SU-DHL-6 (cell line): ENCODE data around the gene NFIX.

Experiments used
- H2AFZ ChIP-seq: fragments of 200-600 bp; sonication (generic); 2 replicates; pipeline ENCODE4 v1.6.1; 2014; ENCODE audit warnings: low read depth, mild to moderate bottlenecking, moderate library complexity, mixed read lengths, antibody characterized with exemption, low read length; ENCODE audit not compliant: severe bottlenecking
- H3F3A ChIP-seq: fragments of 200-600 bp; shearing (Covaris generic); 2 replicates; pipeline ENCODE4 v1.6.0; 2016; ENCODE audit warnings: antibody characterized with exemption, mild to moderate bottlenecking; ENCODE audit not compliant: insufficient read depth
- H3K27ac ChIP-seq: fragments of 200-600 bp; sonication (generic); 2 replicates; pipeline ENCODE4 v1.5.1; 2016; ENCODE audit warnings: low read depth, mild to moderate bottlenecking, low read length, moderate library complexity, mixed read lengths
- H3K27me3 ChIP-seq: fragments of 200-600 bp; sonication (generic), shearing (Covaris generic); 2 replicates; pipeline ENCODE4 v1.6.0; 2014; ENCODE audit warnings: mild to moderate bottlenecking, low read length
- H3K36me3 ChIP-seq: fragments of 200-600 bp; sonication (generic); 2 replicates; pipeline ENCODE4 v1.6.1; 2014; ENCODE audit warnings: mild to moderate bottlenecking, low read length, mixed read lengths
- H3K4me2 ChIP-seq: fragments of 300-600, 200-600 bp; shearing (Covaris generic), sonication (generic); 2 replicates; pipeline ENCODE4 v1.6.0; 2014; ENCODE audit warnings: low read length, low read depth, mild to moderate bottlenecking; ENCODE audit not compliant: poor library complexity, severe bottlenecking
- H3K4me3 ChIP-seq: fragments of 200-600 bp; sonication (generic); 2 replicates; pipeline ENCODE4 v1.5.1; 2014; ENCODE audit warnings: antibody characterized with exemption, low read length, mild to moderate bottlenecking, mixed read lengths; ENCODE audit not compliant: insufficient read depth, poor library complexity, severe bottlenecking
- H3K79me2 ChIP-seq: fragments of 200-600 bp; sonication (generic); 2 replicates; pipeline ENCODE4 v1.6.1; 2014; ENCODE audit warnings: mild to moderate bottlenecking, low read length, moderate library complexity; ENCODE audit not compliant: insufficient read depth
- H3K9ac ChIP-seq: fragments of 200-600 bp; sonication (generic); 2 replicates; pipeline ENCODE4 v1.7.0; 2014; ENCODE audit warnings: mild to moderate bottlenecking, low read length
- H3K9me2 ChIP-seq: fragments of 200-600 bp; sonication (generic); replicated peaks from 2 replicates; pipeline ENCODE4 v1.6.1; 2014; ENCODE audit warnings: low read length; ENCODE audit not compliant: insufficient read depth
- H3K9me3 ChIP-seq: fragments of 200-600 bp; sonication (generic); 2 replicates; pipeline ENCODE4 v1.6.1; 2014; ENCODE audit warnings: low read length, mixed read lengths; ENCODE audit not compliant: insufficient read depth
- H4K20me1 ChIP-seq: fragments of 200-600 bp; sonication (generic); 2 replicates; pipeline ENCODE4 v1.6.1; 2014; ENCODE audit warnings: low read depth, mild to moderate bottlenecking, antibody characterized with exemption, low read length, moderate library complexity, mixed read lengths
- CTCF ChIP-seq: fragments of 200-600 bp; sonication (generic); IDR thresholded peaks from one replicate; pipeline ENCODE4 v1.5.1; 2017; ENCODE audit warnings: antibody characterized with exemption, mild to moderate bottlenecking, low read length, moderate library complexity; ENCODE audit not compliant: insufficient read depth, poor library complexity, severe bottlenecking
- EZH2phosphoT487 ChIP-seq: fragments of 200-600 bp; sonication (generic), shearing (Covaris generic); conservative IDR thresholded peaks from 2 replicates; pipeline ENCODE4 v1.6.1; 2018; ENCODE audit warnings: mild to moderate bottlenecking, antibody characterized with exemption, low read length, moderate library complexity, mixed read lengths

Gene NFIX

GRCh38 chr19:13040232-13040947 is 45.1 kb downstream of the NFIX start:
- no peaks in the 10 kb centered on the region for H3F3A ChIP-seq
- H3K9me2 ChIP-seq = no peaks in the 10 kb centered on the region
- TF ChIP-seq CTCF = no peak
- TF ChIP-seq EZH2phosphoT487 = no peak
- no peaks in the 10 kb centered on the region for H3K9me3 ChIP-seq
- no peaks in the 10 kb centered on the region for H3K79me2 ChIP-seq
- H3K27me3 ChIP-seq = no peaks in the 10 kb centered on the region
- no peak overlapping the region for H3K4me2 ChIP-seq
- H2AFZ ChIP-seq = no peak overlapping the region
- no peak overlapping the region for H3K9ac ChIP-seq
- H3K36me3 ChIP-seq = no peaks in the 10 kb centered on the region
- no peak overlapping the region for H3K27ac ChIP-seq
- no peak overlapping the region for H3K4me3 ChIP-seq
- no peaks in the 10 kb centered on the region for H4K20me1 ChIP-seq

- Histone ChIP-seq H3K27ac (no peak overlapping the region), H3K4me3 (no peak overlapping the region), H3K79me2 (no peaks in the 10 kb centered on the region), H3K36me3 (no peaks in the 10 kb centered on the region), H3K9me2 (no peaks in the 10 kb centered on the region), H2AFZ (no peak overlapping the region), H3K27me3 (no peaks in the 10 kb centered on the region), H4K20me1 (no peaks in the 10 kb centered on the region), H3F3A (no peaks in the 10 kb centered on the region), H3K9ac (no peak overlapping the region), H3K4me2 (no peak overlapping the region), H3K9me3 (no peaks in the 10 kb centered on the region)
- TF ChIP-seq CTCF (no peak), EZH2phosphoT487 (no peak)
Observed at GRCh38 chr19:13040948-13041292, 45.6 kb downstream of the NFIX start.

- Histone ChIP-seq H3K36me3 (no peaks in the 10 kb centered on the region), H3K4me2 (no peak overlapping the region), H3K9me2 (no peaks in the 10 kb centered on the region), H3F3A (no peaks in the 10 kb centered on the region), H3K27ac (no peak overlapping the region), H4K20me1 (no peaks in the 10 kb centered on the region), H3K9ac (no peak overlapping the region), H2AFZ (no peak overlapping the region), H3K9me3 (no peaks in the 10 kb centered on the region), H3K79me2 (no peaks in the 10 kb centered on the region), H3K27me3 (no peaks in the 10 kb centered on the region), H3K4me3 (no peak overlapping the region)
- TF ChIP-seq EZH2phosphoT487 = no peak
- no peak for TF ChIP-seq CTCF
Observed at GRCh38 chr19:13042443-13043130, 47.3 kb downstream of the NFIX start.
